Fibroblast of the aortic adventitia (primary cell): ENCODE results near the gene CACNA1D. TPM values are rescaled to one million over a fixed set of nuclear protein-coding genes. Genes with fewer than 3 reads are reported as not detected.

Experiments used
- DNase-seq: peaks from one replicate; pipeline ENCODE4 v3.0.0-alpha.2; 2010; ENCODE audit warnings: low read depth
- H3K4me3 ChIP-seq: 2 replicates; pipeline ENCODE4 v1.5.1; 2011; ENCODE audit warnings: low read depth, mild to moderate bottlenecking, control low read depth, low read length, moderate library complexity
- CTCF ChIP-seq: IDR thresholded peaks from 2 replicates; pipeline ENCODE4 v1.5.1; 2011; ENCODE audit warnings: mild to moderate bottlenecking, low read length, control low read depth, inconsistent platforms; ENCODE audit not compliant: insufficient read depth
- total RNA-seq: library from RNA; depleted of rRNA; stranded (reverse); fragments of >200 nt; gene quantifications from 2 replicates; pipeline ENCODE4 v1.2.3, GENCODE V29; 2012; ENCODE audit warnings: low replicate concordance

The CACNA1D gene
- total RNA-seq, 1 donor = 1.9 TPM

GRCh38 chr3:53729618-53730017, 235.2 kb downstream of the CACNA1D start:
- DNase-seq = peak; percentile 11
- TF ChIP-seq CTCF = no peak
- no peak overlapping the region for H3K4me3 ChIP-seq

- peak; percentile 43 for DNase-seq
- TF ChIP-seq CTCF = no peak
- no peak overlapping the region for H3K4me3 ChIP-seq
Observed at GRCh38 chr3:53730576-53730975, 236.2 kb downstream of the CACNA1D start.

DNA sequence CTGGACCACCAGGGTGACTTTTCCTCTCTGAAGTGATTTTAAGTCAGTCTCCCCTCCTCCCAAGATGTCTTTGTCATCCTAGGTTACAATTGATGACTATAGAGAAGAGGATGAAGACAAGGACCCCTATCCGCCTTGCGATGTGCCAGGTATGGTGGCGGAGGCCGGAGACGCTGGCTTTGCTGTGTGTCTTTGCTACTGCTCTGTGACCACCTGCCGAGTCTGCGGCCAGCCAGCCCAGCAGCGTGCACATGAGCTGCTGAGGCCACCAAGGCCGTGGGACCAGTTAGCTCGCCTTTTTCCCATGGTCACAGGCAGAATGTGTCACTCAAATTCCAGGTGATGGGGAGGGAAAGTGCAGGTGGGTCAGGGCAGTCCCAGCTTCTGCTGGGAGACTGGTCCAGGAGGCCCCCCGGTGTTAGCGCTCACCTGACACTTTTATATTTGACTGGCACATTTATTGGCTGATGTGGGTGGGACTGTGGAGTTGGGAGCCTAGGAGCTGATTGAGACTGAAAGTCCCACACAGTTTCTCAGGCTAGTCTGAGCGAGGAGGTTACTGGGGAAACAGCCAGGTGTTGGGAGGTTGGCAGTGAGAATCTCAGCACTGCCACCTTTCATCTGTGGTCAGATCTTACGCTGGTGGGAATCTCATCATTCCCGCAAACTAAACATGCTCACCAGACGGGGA, 237.7 kb downstream of the CACNA1D start:
- DNase-seq = no peak
- H3K4me3 ChIP-seq = no peak overlapping the region
- TF ChIP-seq CTCF = no peak

DNA sequence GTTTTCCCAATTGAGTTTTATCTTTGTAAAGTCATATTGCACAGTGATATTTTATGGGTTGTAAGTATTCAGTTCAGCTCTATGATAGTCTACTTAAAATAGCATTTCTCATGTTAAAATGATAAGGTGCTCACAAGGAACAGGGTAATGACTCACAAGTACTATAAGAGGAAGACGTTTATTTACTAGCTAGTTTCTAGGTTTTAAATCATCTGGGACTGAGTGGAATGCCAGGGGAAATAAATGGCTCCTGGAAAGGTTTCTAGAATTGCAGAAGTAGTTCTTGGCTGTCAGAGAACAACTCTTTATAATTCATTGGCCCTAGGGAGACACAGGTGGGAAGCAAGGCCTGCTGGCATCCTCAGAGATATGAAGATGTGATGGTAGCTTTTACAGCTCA, 239.0 kb downstream of the CACNA1D start:
- no peak for TF ChIP-seq CTCF
- H3K4me3 ChIP-seq = no peak overlapping the region
- peak; percentile 52 for DNase-seq

- DNase-seq = no peak
- no peak overlapping the region for H3K4me3 ChIP-seq
- no peak for TF ChIP-seq CTCF
Observed at GRCh38 chr3:53739966-53740365, 245.6 kb downstream of the CACNA1D start.

DNA sequence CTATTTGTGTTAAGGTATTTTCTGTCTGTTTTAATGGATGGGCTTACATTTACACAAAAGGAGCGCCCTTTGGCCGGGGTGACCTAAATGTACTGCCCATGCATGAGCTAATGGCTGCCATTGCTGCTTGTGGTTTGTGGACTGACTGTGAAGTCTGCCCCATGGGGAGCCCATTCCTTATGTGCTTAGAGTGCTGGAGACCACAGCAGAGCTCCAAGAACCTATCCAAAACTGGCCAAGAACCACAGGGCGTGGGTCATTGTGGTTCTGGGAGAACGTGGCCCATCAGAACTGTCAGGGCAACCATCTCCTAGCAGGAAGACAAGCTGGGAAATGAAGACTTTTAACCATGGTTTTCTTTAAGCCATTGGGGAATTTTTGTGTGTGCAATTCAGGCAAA, 246.5 kb downstream of the CACNA1D start:
- H3K4me3 ChIP-seq = no peak overlapping the region
- no peak for DNase-seq
- TF ChIP-seq CTCF = no peak

DNA sequence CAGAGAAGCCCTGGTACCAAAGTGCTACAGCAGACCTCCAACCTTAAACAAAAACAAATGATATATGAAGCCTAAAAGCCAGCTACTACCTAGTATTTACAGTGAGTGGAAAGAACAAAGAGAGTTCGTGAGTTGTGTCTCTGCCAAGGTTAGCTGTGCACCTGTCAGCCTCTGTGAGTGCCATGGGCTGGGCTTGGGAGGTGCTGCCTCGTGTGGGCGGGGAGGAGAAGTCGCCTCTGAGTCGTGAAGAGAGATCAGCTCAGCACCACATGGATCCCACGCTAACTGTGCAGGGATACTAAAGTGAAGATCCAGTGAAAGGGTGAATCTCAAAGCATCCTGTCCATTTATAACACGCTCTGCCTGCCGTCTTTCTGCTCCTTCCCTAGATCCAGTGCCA, 249.9 kb downstream of the CACNA1D start:
- TF ChIP-seq CTCF = no peak
- H3K4me3 ChIP-seq = no peak overlapping the region
- no peak for DNase-seq
